NCI-H1694 (cell line): ENCODE measurements around the gene GCDH.
"Not testable (repeated sequence)": the region's sequence is repeated elsewhere in the genome, so short reads cannot be mapped to it uniquely, and the experiment has no call there.

ENCODE experiments used
- DNase-seq: peaks from one replicate; lab custom pipeline; 2025; lab: John Stamatoyannopoulos, UW

Gene GCDH

DNA sequence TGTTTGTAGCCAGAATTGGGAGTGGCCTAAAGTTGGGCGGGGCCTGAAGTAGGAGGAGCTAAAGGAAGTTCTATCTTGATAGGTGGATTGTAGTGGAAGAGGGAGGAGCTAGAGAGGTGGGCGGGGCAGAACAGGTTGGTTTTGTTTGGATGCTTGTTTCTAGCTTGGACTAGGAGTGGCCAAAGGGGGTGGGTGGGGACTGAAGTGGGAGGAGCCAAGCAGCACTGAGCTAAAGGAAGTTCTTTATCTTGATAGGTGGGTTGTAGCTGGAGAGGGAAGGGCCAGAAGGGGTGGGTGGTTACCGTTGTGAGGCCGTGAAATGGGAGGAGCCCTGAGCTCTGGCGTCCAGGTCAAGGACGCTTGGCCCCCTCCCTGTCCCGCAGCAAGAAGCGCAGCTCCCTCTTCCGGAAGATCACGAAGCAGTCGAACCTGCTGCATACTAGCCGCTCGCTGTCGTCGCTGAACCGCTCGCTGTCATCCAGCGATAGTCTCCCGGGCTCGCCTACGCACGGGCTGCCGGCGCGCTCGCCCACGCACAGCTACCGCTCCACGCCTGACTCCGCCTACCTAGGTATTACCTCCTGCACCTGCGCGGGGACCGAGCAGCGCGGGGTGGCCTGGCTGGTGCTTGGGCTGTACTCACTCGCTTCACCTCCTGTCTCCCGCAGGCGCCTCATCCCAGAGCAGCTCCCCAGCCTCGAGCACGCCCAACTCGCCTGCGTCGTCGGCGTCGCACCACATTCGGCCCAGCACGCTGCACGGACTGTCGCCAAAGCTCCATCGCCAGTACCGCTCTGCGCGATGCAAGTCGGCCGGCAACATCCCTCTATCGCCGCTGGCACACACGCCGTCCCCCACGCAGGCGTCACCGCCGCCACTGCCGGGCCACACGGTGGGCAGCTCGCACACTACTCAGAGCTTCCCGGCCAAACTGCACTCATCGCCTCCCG is 17.7 kb upstream of the GCDH start:
- DNase-seq = peak; percentile 12

DNA sequence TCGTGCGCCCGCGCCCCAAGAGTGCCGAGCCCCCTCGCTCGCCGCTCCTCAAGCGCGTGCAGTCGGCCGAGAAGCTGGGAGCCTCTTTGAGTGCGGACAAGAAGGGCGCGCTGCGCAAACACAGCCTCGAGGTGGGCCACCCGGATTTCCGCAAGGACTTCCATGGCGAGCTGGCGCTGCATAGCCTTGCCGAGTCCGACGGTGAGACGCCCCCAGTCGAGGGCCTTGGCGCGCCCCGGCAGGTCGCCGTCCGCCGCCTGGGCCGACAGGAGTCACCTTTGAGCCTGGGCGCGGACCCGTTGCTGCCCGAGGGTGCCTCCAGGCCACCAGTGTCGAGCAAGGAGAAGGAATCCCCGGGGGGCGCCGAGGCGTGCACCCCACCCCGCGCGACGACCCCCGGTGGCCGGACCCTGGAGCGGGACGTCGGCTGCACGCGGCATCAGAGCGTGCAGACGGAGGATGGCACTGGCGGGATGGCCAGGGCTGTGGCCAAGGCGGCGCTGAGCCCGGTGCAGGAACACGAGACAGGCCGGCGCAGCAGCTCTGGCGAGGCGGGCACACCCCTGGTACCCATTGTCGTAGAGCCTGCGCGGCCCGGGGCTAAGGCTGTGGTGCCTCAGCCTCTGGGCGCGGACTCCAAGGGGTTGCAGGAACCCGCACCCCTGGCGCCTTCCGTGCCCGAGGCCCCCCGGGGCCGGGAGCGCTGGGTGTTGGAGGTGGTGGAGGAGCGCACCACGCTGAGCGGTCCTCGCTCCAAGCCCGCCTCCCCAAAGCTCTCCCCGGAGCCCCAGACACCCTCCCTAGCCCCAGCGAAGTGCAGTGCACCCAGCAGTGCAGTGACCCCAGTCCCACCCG is 16.8 kb upstream of the GCDH start:
- DNase-seq = no peak

DNA sequence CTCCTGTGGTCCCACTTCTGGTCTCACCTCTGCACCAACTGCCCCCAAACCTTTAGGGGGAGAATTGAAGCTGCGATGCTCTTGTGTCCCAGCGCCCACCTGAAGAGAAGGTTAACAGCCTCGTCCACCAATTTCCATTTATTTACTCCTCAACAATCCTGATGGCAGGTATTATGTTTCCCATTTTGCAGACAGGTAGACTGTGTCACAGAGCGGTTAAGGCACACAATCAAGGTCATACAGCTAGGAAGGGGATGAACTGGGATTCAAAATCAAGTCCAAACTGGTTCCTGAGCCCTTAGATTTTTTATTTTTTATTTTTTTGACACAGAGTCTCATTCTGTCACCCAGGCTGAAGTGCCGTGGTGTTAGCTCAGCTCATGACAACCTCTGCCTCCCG is 15.9 kb upstream of the GCDH start:
- no peak for DNase-seq

DNA sequence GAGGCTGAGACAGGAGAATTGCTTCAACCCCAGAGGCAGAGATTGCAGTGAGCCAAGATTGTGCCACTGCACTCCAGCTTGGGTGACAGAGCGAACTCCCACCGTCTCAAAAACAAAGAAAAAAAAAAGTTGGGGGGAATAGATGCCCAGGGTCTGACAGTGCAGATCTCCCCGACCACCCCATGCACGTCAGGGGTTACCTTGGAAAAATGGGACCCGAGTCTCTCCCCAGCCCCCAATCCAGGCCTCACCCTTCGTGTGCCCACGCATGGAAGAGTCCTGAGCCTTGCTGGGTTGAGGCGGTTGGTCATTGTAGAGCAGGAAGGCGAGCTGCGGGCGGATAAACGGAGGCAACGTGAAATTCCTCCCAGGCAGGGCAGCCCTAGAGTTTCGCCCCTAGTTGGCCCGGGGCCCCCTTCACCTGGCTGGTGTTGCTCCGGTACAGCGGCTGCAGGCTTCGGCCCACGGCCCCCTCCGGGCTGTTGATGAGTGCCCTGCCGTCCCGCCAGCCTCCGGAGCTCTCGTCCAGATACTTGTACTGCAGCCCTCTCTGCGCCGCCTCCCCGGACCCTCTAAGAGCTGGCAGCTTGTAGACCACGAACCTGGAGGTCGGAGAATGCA is 10.3 kb upstream of the GCDH start:
- DNase-seq = no peak

DNA sequence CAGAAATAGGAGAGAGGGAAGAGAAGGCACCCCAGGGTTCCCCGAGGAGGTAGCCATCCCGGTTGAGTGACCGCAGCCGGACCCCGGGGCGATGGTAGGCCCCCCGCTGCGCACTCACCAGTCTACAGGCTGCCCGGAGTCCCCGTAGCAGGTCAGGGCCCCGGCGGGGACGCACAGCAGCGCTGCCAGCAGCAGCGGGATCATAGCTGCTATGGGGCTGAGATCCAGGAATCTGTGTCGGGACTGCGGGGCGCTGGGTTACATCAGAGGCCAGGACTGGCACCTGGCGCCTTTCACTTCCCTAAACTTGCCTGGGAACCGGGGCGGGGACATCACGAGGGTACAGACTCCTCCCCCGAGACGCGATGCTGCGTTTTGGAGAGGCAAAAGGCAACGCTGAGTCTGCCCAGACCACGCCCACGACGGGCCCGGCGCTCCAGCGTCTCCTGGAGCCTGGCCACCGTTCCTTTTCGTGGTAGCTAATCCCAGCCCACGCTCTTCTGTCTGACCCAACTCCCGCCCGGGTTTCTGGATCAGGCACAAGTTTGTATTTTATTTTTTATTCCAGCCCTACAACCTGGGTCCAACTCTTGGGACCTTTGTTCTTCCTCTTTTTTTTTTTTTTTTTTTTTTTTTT is 9.7 kb upstream of the GCDH start, which contains the start of gene DNASE2:
TSS of gene DNASE2 (minus strand) at position 278 of the 637 bp plus-strand sequence. CDS start at position 204, 74 bp downstream.
- DNase-seq = peak; percentile 77

DNA sequence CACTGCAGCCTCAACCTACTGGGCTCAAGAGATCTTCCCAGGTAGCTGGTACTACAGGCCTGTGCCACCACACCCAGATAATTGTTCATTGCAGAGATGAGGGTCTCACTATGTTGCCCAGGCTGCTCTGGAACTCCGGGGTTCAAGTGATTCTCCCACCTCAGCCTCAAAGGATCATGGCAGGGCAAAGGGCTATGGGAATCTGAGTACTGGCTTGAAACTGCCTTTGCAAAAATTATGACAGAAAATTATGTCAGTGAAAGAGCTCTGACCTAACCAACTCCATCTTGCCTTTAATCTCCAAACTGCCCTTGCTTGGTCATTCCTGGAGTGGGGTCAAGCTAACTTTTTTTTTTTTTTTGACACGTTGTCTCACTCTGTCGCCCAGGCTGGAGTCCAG is 8.4 kb upstream of the GCDH start:
- DNase-seq = no peak

DNA sequence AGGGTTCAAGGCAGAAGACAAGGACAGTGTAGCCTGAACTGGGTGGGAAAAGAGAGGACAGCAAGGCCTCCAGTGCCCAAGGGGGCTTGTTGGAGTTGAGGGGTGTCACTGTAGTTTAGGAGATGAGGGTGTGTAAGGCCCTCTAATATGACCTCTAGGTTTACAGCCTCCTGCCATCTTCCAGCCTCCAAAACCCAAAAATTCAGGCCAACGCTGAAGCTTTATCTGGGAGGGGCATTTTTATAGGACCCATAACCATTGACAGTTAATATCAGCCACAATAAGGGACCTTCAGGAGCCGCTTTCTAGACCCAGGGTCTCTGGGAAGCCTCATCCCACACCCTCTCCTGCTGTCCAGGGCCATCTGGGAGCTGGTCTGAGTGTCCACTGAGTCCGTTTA is 6.8 kb upstream of the GCDH start:
- DNase-seq = no peak

DNA sequence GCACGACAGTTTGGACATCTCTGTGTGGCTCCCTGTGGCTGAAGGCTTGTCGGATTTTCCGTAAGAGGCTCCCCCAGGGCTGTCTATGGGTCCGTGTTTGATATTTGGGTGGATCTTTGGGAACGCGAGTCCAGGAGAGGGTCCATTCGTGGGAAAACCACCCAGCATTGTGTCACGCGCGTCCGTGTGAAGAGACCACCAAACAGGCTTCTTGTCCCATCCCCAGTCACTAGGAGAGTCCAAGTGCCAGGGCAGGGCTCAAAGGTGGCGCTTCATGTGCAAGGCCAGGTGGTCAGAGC is 6.4 kb upstream of the GCDH start:
- DNase-seq = no peak

DNA sequence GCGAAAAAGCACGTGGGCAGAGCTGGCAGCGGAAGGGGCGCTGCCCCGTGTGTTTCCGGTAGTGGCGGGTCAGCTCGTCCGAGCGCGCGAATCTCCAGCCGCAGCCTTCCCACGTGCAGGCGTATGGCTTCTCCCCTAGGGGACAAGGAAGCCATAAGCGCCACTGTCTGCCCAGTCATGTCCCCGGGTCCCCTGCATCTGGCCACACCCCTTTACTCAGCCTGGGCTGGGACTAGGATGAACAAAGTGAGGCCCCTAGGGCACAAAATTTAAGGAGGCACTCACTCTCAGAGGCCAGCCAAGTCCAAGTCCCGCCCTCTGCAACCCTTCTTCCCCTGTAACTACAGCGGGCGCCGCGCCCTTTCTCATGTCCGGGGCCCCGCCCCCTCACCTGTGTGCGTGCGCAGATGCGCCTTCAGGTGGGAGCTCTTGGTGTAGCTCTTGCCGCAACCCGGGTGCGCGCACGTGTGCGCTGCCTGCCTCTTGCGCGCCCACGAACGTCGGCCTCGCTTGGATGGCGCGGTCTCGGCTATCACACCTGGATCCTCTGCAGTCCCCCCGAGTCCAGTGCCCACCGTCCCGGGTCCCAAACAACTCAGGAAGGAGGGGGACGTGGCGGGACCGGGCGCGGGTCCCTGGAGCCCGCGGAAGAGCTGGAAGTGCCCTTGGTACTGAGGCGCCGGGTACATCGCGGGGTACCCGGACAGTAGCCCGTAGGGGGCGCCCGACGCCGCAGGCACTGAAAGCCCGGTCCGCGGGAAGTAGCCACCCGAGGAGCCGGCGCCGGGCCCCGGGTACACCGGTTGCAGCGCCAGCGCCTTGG is 5.8 kb upstream of the GCDH start:
- peak; percentile 38 for DNase-seq

DNA sequence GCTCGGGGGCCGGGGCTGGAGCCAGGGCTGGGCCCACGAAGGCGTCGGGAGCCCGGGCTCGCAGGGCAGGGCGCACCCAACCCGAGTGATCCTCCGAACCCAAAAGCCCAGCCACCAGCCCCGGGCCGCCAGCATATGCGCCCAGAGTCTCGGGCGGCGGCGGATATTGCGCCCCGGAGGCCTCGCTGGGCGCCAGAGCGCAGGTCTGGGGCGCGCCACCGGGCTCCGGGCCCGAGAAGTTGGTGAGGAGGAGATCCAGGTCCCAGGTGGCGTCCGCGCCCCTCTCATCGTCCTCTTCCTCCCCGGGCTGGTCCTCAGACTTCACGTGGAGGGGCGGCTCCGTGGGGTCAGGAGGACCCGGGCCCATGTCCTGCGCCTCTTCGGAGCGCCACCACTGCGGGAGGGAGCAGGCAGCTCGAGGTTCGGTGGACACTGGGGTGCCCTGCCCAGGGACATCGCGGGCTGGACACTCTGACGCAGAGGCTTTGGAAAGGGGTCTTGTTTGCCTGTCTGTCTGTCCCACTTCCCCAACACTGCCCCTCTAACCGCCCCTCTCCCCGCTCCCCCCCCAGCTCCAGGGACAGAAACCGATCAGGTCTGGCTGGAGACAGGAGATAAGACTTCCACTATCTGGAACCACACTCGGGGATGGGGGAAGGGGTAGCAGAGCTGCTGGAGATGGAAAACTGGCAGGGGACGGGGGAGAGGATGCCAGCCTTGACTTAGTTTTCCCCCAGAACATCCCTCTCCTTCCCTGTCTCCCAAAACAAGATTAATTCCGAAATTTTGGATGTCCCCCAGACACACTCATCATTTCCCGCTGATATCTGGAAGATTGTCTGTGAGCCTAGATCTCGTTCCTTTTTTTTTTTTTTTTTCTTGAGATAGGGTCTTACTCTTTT is 5.0 kb upstream of the GCDH start:
- no peak for DNase-seq

DNA sequence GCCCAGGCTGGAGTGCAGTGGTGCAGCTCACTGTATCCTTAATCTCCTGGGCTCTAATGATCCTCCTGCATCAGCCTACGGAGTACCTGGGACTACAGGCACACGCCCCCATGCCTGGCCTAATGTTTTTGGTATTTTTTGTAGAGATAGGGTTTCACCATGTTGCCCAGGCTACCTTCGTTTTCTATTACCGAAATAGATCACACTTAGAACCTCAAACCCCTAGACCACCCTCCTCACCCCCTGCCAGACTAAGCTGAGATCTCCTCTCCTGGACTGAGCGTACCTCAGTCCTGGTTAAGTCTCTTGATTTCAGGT is 4.3 kb upstream of the GCDH start:
- DNase-seq = no peak

DNA sequence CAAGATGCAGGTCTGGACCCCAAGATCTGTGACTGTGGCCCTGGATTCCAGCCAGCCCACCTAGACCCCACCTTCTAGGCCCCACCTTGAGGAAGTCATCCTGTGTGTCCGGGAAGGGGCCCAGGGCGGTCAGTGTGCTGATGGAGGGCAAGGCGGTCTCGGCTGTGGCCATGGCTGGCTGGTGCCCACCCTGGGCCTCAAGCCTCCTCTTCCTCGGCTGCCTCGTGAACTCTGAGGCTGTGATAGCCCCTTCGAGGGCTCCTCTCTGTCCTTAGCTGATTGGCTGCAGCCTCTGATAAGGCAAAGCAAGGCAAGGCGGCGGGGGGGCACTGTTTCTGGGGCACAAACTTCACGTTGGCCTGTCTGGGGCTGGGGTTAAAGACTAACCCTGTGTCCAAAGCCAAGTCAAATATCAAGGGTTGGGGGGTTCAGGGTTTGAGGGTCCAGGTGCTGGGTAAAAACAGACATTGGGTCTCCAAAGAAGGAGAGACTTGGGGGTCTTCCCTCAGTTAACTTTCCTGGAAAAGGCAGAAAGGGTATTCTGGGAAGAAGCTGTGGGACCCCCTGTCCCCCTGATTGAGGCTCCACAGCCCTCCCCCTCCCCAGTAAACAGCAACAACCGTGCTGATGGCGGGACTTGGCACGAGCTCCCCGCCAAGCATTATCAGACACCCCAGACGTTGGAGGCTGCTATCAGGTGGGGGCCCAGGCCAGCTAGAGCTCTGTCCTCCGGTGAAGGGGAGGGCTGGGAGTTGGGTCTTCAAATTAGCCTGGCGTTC is 3.8 kb upstream of the GCDH start, which contains the start of gene KLF1:
TSS of gene KLF1 (minus strand) at position 233 of the 779 bp plus-strand sequence. CDS start at position 172, 61 bp downstream.
- no peak for DNase-seq

DNA sequence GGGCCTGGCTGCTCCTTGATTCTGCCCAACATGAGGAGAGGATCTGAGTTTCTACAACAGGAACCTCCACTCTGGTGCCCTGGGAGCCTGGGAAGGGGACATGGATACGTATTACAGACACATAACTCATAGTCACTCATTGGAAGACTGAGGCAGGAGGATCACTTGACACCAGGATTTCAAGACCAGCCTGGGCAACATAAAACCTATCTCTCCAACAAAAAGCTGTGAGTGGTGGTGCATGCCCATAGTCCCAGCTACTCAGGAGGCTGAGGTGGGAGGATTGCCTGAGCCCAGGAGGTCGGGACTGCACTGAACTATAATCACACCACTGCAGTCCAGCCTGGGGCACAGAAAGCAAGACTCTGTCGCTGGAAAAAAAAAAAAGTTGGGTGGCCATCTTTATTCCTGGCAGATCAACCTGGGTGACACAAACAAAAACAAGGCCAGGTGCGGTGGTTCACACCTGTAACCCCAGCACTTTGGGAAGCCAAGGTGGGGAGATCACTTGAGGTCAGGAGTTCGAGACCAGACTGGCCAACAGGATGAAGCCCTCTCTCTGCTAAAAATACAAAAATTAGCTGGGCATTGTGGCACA is 2.9 kb upstream of the GCDH start:
- no peak for DNase-seq

DNA sequence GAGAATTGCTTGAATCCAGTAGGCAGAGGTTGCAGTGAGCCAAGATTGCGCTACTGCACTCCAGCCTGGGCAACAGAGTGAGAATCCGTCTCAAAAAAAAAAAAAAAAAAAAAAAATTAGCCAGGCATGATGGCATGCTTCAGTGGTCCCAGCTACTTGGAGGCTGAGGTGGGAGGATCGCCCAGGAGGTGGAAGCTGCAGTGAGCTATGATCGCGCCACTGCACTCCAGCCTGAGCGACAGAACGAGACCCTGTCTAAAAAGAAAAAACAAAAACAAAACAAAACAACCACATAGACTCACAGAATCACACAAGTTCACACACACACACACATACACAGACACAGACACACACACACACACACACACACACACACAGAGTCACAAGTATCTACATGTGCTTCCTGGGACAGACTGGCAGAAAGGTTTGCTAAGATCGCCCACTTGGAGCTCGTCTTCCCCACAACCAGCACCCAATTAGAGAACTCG is 617 bp upstream of the GCDH start:
- DNase-seq = not testable (repeated sequence)

DNA sequence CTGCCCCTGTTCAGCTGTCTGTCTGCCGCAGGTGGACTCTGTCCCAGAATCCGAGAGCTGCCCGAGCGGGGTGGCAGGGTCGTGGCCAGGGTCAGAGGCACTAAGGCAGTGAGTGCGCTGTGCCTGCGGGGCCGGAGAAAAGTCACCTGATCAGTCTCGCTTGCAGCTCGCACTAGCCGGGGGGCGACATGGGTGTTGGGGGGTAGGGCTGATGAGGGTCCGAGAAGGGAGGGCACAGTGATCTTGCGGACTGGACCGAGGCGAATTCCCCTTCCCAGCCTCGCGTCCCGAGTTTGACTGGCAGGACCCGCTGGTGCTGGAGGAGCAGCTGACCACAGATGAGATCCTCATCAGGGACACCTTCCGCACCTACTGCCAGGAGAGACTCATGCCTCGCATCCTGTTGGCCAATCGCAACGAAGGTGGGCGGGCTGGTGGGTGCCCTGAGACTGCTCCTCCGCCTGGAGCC is 627 bp downstream of the GCDH start:
- DNase-seq = no peak

DNA sequence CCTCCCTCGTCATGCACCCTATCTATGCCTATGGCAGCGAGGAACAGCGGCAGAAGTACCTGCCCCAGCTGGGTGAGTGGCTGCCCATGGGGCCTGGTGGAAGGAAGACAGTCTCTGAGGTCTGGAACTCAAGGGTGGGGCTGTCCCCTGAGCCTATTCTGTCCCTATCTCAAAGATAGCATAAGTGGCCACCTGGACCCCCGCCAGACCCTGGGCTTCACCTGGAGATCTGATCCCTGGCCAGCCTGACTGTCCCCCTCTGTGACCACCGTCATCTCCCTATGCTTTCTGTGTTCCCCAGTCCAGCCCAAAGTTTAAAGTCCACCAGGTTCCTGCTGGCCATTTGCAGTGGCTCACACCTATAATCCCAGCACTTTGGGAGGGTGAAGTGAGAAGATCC is 2.6 kb downstream of the GCDH start:
- no peak for DNase-seq

DNA sequence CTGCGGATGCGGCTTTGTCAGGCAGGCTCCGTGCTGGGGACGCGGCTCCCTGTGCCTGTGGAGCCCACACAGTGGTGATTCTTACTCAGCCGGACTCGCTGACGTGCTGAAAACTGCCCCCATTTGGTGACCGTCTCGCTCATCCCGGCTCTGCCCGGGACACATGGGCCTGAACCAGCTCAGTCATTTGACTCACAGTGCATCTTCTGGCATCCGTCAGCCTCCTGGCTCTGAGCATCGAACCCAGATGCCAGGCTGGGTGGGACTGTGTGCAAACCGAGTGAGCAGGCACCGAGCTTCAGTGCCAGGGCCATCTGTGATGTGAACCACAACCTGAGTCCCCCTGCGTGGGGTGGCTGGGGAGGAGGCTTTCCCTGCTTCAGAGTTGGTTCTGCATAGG is 5.5 kb downstream of the GCDH start:
- DNase-seq = no peak

DNA sequence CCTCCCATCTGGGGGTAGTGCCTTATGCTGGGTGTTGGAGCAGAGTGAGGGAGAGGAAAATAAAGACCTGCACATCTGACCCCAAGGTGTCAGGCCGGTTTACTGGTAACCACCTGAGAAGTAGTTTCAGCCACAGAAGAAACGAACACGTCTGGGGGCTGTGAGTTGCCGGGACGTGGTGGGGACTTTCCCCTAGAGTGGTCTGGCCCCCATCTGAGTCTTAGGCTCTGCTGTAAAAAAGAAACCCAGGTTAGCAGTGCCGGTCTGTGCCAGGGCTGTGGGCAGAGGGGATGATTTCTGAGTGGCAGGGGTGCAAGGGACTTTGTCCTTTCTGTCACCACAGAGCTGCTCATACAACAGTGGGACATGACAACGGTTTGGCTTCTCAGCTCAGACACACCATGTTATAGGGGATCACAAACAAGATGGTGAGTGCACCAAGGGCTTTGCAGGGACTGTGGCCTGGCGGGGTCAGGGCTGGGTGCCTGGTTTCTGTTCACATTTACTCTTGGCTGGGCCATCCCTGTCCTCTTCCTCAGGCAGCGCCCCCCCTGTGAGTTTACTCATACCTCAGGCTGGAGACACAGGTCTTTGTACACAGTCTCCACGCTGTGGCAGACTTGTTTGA is 9.0 kb downstream of the GCDH start:
- no peak for DNase-seq
